NCI-H2227 (cell line): Measurements from ENCODE around the gene SCGN.
"Not testable (repeated sequence)": the region's sequence is repeated elsewhere in the genome, so short reads cannot be mapped to it uniquely, and the experiment has no call there.

ENCODE experiments used
- DNase-seq: peaks from one replicate; lab custom pipeline; 2025; ENCODE audit not compliant: unreplicated experiment; lab: John Stamatoyannopoulos, UW

SCGN gene

GRCh38 chr6:25726122-25726911 lies 74.3 kb downstream of the SCGN start:
- no peak for DNase-seq

GRCh38 chr6:25727028-25727427 lies 75.0 kb downstream of the SCGN start:
- DNase-seq, result no peak

GRCh38 chr6:25730907-25731306 lies 78.9 kb downstream of the SCGN start:
- DNase-seq, result no peak

GRCh38 chr6:25731721-25732120 lies 79.7 kb downstream of the SCGN start:
- DNase-seq, result no peak

GRCh38 chr6:25732468-25733198 lies 80.6 kb downstream of the SCGN start:
- no peak for DNase-seq

- no peak for DNase-seq
Measured at GRCh38 chr6:25735261-25735660, 83.2 kb downstream of the SCGN start.

GRCh38 chr6:25743868-25744267 lies 91.9 kb downstream of the SCGN start:
- DNase-seq, result no peak

- no peak for DNase-seq
Measured at GRCh38 chr6:25745836-25746235, 93.8 kb downstream of the SCGN start.

- DNase-seq, result no peak
Measured at GRCh38 chr6:25746968-25747367, 95.0 kb downstream of the SCGN start.

GRCh38 chr6:25747477-25747876 lies 95.5 kb downstream of the SCGN start:
- no peak for DNase-seq

GRCh38 chr6:25748049-25748448 lies 96.0 kb downstream of the SCGN start:
- DNase-seq, result no peak

GRCh38 chr6:25748601-25749517 lies 96.8 kb downstream of the SCGN start:
- not testable (repeated sequence) for DNase-seq

- no peak for DNase-seq
Measured at GRCh38 chr6:25749837-25750236, 97.8 kb downstream of the SCGN start.

- DNase-seq, result peak; percentile 3
Measured at GRCh38 chr6:25750906-25751305, 98.9 kb downstream of the SCGN start.
